MM.1S (cell line): ENCODE measurements around the gene THADA.

Experiments
- CTCF ChIP-seq: fragments of 300-600 bp; sonication (generic); IDR thresholded peaks from 2 replicates; pipeline ENCODE4 v1.5.1; 2016; ENCODE audit warnings: antibody characterized with exemption, low read length, mixed read lengths
- EZH2phosphoT487 ChIP-seq: fragments of 300-600 bp; sonication (generic); IDR thresholded peaks from 2 replicates; pipeline ENCODE4 v1.6.1; 2018; ENCODE audit warnings: antibody characterized with exemption, low read length

GRCh38 chr2:43188561-43189386, 407.1 kb downstream of the THADA start:
- TF ChIP-seq CTCF (no peak), EZH2phosphoT487 (no peak)
